Effector CD4-positive, alpha-beta T cell (primary cell): Measurements from ENCODE around the gene INF2.

ENCODE experiments used
- DNase-seq: peaks from one replicate; pipeline ENCODE4 v3.0.0-alpha.2; 2020

Gene INF2

DNA sequence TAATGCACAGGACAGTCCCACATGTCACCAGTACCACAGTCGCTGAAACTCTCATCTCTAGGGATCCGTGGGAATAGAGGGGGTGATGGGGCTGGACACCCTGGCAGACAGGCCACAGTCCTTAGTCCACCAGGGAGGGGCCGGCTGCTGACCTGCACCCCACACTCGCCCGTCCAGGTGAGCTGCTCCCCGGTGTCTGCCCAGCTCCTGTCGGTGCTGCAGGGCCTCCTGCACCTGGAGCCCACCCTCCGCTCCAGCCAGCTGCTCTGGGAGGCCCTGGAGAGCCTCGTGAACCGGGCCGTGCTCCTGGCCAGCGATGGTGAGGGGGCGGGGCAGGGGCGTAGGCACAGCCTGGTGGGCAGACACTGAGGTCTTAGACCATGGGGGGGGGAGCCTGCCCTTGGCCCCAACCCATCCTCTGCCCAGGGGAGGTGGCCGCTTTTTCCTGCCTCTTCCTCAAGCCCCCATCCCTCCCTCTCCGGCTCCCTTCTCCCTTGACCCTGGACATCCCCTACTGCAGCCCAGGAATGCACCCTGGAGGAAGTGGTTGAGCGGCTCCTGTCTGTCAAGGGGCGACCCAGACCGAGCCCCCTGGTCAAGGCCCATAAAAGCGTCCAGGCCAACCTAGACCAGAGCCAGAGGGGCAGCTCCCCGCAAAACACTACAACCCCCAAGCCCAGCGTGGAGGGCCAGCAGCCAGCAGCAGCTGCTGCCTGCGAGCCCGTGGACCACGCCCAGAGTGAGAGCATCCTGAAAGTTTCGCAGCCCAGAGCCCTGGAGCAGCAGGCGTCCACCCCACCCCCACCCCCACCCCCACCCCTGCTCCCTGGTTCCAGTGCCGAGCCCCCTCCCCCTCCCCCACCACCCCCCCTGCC is 17.6 kb downstream of the INF2 start:
- no peak for DNase-seq

GRCh38 chr14:104707608-104708595 is 18.5 kb downstream of the INF2 start:
- DNase-seq = no peak

- peak; percentile 57 for DNase-seq
Measured at GRCh38 chr14:104708606-104709268, 19.3 kb downstream of the INF2 start.

GRCh38 chr14:104709387-104710039 is 20.1 kb downstream of the INF2 start:
- no peak for DNase-seq

GRCh38 chr14:104710071-104710735 is 20.8 kb downstream of the INF2 start:
- no peak for DNase-seq

GRCh38 chr14:104712881-104713734 is 23.7 kb downstream of the INF2 start:
- DNase-seq = no peak

- DNase-seq = no peak
Measured at GRCh38 chr14:104714066-104714465, 24.6 kb downstream of the INF2 start.

DNA sequence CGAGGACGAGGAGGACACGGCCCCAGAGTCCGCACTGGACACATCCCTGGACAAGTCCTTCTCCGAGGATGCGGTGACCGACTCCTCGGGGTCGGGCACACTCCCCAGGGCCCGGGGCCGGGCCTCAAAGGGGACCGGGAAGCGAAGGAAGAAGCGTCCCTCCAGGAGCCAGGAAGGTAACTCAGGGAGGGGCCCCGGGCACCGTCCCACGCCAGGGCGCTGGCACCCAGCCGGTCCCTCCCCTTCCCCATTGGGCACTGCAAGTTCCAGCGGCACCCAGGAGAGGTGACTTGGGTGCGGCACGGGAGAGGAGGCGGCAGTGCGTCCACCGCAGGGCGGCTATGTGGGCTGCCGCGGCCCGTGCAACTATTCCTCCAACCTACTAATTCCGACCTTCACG is 25.3 kb downstream of the INF2 start:
- DNase-seq = no peak

GRCh38 chr14:104715416-104715815 is 26.0 kb downstream of the INF2 start:
- DNase-seq = no peak

DNA sequence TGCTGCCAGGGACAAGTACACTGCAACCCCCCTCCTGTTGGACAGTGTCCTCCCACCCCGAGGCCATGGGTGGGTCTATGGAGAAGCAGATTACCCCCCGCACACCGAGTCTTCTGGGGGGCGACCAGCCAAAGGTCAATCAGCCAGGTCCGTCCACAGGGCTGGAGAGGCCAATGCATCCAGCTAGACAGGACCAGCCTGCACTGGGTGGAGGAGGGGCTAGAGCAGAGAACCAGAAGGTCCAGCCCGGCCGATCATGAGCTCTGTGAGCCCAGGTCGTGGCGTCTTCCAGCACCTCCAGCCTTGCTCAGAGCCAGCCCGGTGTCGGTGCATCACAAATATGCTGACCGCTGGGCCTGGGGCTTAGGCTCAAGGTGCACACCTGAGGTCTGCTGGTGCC is 26.5 kb downstream of the INF2 start:
- DNase-seq = no peak

DNA sequence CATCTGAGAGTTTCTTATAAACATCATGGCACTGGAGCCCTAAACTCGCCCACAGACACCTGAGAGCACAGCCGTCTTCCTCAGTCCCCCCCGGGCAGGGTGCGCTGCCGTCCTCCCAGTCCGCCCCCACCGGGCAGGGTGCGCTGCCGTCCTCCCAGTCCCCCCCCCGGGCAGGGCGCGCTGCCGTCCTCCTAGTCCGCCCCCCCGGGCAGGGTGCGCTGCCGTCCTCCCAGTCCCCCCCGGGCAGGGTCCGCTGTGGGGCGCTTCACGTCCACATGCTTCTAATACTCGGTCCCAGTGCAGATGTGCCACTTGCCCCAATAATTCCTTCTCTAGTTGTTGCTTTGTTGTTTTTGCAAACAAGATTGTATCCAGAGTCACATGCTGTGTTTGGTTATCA is 27.7 kb downstream of the INF2 start:
- no peak for DNase-seq

GRCh38 chr14:104717646-104718045 is 28.2 kb downstream of the INF2 start:
- no peak for DNase-seq

GRCh38 chr14:104718147-104718546 is 28.7 kb downstream of the INF2 start:
- no peak for DNase-seq

- DNase-seq = no peak
Measured at GRCh38 chr14:104718871-104719270, 29.5 kb downstream of the INF2 start.

- no peak for DNase-seq
Measured at GRCh38 chr14:104719343-104719742, 29.9 kb downstream of the INF2 start.

- DNase-seq = no peak
Measured at GRCh38 chr14:104721505-104722431, 32.4 kb downstream of the INF2 start.

- no peak for DNase-seq
Measured at GRCh38 chr14:104722938-104723650, 33.7 kb downstream of the INF2 start.

- DNase-seq = peak; percentile 44
Measured at GRCh38 chr14:104723651-104724406, 34.4 kb downstream of the INF2 start, which contains the start of gene ADSS1. Gene ADSS1, plus strand, starts transcription at chr14:104724229. Its CDS starts 42 bp downstream, at chr14:104724271.
